ENCODE results near the gene ADAMTS14.
A peak's percentile ranks its signal among the peaks of the same experiment; 100 is the strongest.

ADAMTS14 gene

DNA sequence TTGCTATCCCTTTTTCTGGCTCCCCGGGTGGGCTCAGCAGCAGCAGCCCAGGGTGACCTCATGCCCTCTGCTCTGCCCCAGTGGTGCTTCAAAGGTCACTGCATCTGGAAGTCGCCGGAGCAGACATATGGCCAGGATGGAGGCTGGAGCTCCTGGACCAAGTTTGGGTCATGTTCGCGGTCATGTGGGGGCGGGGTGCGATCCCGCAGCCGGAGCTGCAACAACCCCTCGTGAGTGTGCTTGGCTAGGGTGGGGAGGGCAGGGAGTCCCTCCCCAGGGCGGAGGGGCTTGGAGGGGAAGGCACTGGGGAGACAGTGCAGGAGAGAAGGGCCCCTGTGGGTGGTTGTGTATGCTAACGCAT is 66.4 kb downstream of the ADAMTS14 start:
- no peaks in the 10 kb centered on the region for H3K36me3 ChIP-seq (ENCODE audit: control insufficient read depth, insufficient read depth, low read length)
- no peaks in the 10 kb centered on the region for H3K27me3 ChIP-seq (ENCODE audit: control insufficient read depth, insufficient read depth, low read length)
- no peak overlapping the region for H3K4me2 ChIP-seq (ENCODE audit: low read length)
- TF ChIP-seq, protein P1, sequence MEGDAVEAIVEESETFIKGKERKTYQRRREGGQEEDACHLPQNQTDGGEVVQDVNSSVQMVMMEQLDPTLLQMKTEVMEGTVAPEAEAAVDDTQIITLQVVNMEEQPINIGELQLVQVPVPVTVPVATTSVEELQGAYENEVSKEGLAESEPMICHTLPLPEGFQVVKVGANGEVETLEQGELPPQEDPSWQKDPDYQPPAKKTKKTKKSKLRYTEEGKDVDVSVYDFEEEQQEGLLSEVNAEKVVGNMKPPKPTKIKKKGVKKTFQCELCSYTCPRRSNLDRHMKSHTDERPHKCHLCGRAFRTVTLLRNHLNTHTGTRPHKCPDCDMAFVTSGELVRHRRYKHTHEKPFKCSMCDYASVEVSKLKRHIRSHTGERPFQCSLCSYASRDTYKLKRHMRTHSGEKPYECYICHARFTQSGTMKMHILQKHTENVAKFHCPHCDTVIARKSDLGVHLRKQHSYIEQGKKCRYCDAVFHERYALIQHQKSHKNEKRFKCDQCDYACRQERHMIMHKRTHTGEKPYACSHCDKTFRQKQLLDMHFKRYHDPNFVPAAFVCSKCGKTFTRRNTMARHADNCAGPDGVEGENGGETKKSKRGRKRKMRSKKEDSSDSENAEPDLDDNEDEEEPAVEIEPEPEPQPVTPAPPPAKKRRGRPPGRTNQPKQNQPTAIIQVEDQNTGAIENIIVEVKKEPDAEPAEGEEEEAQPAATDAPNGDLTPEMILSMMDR (IDR thresholded peaks at IDR 0.05), result no peak
- H3K79me2 ChIP-seq, result no peaks in the 10 kb centered on the region
- H3K4me3 ChIP-seq (ENCODE audit: low read depth, low read length), result no peak overlapping the region
- H2AFZ ChIP-seq, result no peak overlapping the region
- no peak overlapping the region for H3K27ac ChIP-seq
- H3K9me3 ChIP-seq (ENCODE audit: control insufficient read depth, low read length), result no peaks in the 10 kb centered on the region
- H3K9ac ChIP-seq, result no peak overlapping the region
- H3K4me1 ChIP-seq, result no peaks in the 10 kb centered on the region

DNA sequence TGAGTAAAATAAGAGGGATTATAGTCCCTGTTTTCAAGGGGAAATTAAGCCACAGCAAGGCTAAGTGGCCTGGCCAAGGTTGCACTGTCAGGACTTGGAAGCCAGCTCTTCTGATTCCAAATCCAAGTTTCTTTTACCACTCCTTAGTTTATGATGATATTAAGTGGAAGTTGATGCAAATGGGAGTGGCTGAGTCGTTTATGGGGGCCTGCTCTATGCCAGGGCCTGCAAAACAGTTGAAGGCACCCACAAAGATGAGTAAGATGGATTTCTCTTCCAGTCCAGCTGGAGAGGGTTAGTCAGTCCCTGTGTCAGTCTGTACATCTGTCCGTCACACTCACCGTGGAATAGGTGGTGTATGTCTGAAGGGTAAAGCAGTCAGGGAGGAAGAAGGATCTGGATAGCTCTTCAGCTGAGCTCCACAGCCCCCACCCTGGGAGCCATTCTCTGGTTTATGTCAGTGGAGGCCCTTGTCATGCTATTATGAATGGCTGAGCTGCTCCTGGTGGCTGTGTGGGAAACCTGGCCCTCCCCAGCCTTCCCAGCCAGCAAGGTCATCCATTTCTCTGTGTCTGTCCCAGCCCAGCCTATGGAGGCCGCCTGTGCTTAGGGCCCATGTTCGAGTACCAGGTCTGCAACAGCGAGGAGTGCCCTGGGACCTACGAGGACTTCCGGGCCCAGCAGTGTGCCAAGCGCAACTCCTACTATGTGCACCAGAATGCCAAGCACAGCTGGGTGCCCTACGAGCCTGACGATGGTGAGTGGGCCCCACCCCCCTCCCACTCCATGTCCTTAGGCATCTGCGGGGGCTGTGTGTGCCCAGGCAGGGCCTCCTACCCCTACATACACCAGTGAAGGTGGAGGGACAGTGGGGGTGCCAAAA is 68.3 kb downstream of the ADAMTS14 start:
- H3K4me1 ChIP-seq, result no peaks in the 10 kb centered on the region
- H3K9me3 ChIP-seq (ENCODE audit: control insufficient read depth, low read length), result no peaks in the 10 kb centered on the region
- TF ChIP-seq, protein P1 (IDR thresholded peaks at IDR 0.05), result no peak
- H3K27ac ChIP-seq, result no peak overlapping the region
- no peaks in the 10 kb centered on the region for H3K27me3 ChIP-seq (ENCODE audit: control insufficient read depth, insufficient read depth, low read length)
- H3K4me3 ChIP-seq (ENCODE audit: low read depth, low read length), result no peak overlapping the region
- no peaks in the 10 kb centered on the region for H3K36me3 ChIP-seq (ENCODE audit: control insufficient read depth, insufficient read depth, low read length)
- H3K79me2 ChIP-seq, result no peaks in the 10 kb centered on the region
- no peak overlapping the region for H3K9ac ChIP-seq
- no peak overlapping the region for H3K4me2 ChIP-seq (ENCODE audit: low read length)
- no peak overlapping the region for H2AFZ ChIP-seq

DNA sequence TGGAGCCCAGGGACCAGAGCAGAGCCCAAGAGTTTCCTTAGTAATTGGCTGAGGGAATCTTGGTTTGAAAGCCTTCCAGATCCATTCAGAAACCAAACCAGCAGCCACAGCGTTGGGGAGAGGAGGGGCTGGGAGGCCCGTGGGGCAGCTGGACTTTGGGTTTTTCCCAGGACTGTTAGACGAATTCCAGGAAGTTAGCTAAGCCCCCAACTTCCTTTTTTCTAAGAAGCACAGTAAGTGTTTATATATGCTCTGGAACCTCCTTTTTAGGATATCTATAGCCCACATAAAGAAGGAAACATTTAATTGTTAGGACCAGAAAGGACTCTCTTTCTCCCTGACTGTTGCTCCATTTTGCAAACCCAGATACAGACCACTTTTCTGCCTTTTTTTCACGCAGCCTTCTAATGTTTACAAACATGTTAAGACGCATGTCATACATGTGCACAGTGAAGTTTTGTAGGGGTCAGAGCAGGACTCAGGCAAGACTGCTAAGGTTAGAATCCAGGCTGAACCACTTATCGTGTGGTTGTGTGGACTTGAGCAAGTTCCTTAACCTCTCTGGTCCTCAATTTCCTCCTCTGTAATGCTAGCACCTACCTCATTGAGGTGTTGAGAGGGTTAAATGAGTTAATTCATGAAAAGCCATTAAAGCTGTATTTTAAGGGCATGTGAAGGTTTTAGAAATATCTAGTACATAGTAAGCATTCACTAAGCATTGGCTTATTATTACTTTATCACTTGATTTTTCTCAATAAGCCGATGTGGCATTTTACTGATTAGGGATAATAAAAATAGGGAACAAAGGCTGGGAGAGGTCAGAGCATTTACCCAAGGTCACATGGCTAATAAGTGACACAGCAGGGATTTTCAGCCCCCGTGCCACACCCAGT is 70.5 kb downstream of the ADAMTS14 start:
- Histone ChIP-seq H3K4me3 (ENCODE audit: low read depth, low read length) (no peak overlapping the region), H2AFZ (no peak overlapping the region), H3K9ac (no peak overlapping the region), H3K4me2 (ENCODE audit: low read length) (no peak overlapping the region), H3K79me2 (no peaks in the 10 kb centered on the region), H3K27ac (peak overlapping the region; percentile 40), H3K4me1 (no peaks in the 10 kb centered on the region), H3K9me3 (ENCODE audit: control insufficient read depth, low read length) (no peaks in the 10 kb centered on the region), H3K27me3 (ENCODE audit: control insufficient read depth, insufficient read depth, low read length) (no peaks in the 10 kb centered on the region), H3K36me3 (ENCODE audit: control insufficient read depth, insufficient read depth, low read length) (no peaks in the 10 kb centered on the region)
- TF ChIP-seq, protein P1 (IDR thresholded peaks at IDR 0.05), result no peak

DNA sequence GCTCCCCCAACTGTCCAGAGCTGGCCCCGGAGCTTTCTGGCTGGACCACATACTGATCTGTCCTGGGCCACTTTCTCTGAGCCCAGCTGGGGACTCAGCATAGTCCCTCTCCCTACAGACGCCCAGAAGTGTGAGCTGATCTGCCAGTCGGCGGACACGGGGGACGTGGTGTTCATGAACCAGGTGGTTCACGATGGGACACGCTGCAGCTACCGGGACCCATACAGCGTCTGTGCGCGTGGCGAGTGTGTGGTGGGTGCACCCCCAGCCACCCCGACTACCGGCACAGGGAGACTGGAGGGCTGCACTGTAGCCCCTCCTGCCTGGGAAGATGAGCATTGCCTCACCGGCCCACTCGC is 71.1 kb downstream of the ADAMTS14 start:
- TF ChIP-seq, protein P1 (IDR thresholded peaks at IDR 0.05), result no peak
- Histone ChIP-seq H3K79me2 (no peaks in the 10 kb centered on the region), H3K4me1 (no peaks in the 10 kb centered on the region), H2AFZ (no peak overlapping the region), H3K27ac (no peak overlapping the region), H3K9me3 (ENCODE audit: control insufficient read depth, low read length) (no peaks in the 10 kb centered on the region), H3K27me3 (ENCODE audit: control insufficient read depth, insufficient read depth, low read length) (no peaks in the 10 kb centered on the region), H3K4me3 (ENCODE audit: low read depth, low read length) (no peak overlapping the region), H3K9ac (no peak overlapping the region), H3K36me3 (ENCODE audit: control insufficient read depth, insufficient read depth, low read length) (no peaks in the 10 kb centered on the region), H3K4me2 (ENCODE audit: low read length) (no peak overlapping the region)

Measured in parathyroid adenoma (tissue), 2 donors.